Ishikawa (cell line): ENCODE measurements around the gene UBE2R2.

ENCODE experiments used
- CEBPB ChIP-seq: IDR thresholded peaks from 2 replicates; pipeline ENCODE4 v1.6.1; 2012
- CREB1 ChIP-seq: IDR thresholded peaks from 2 replicates; pipeline ENCODE4 v1.6.1; 2012; ENCODE audit warnings: low read depth
- EGR1 ChIP-seq: IDR thresholded peaks from 2 replicates; pipeline ENCODE4 v1.6.1; 2012
- EP300 ChIP-seq: IDR thresholded peaks from 2 replicates; pipeline ENCODE4 v1.6.1; 2012; ENCODE audit warnings: borderline replicate concordance
- FOXM1 ChIP-seq: IDR thresholded peaks from 2 replicates; pipeline ENCODE4 v1.6.1; 2012; ENCODE audit warnings: low read depth, borderline replicate concordance
- NFIC ChIP-seq: IDR thresholded peaks from 2 replicates; pipeline ENCODE4 v1.6.1; 2012
- RAD21 ChIP-seq: IDR thresholded peaks from 2 replicates; pipeline ENCODE4 v1.6.1; 2012; ENCODE audit warnings: low read depth
- REST ChIP-seq: IDR thresholded peaks from 2 replicates; pipeline ENCODE4 v1.6.1; 2012; ENCODE audit warnings: low read depth, mild to moderate bottlenecking
- TAF1 ChIP-seq: IDR thresholded peaks from 2 replicates; pipeline ENCODE4 v1.6.1; 2012; ENCODE audit warnings: low read depth, mild to moderate bottlenecking
- TCF12 ChIP-seq: IDR thresholded peaks from 2 replicates; pipeline ENCODE4 v1.6.1; 2012; ENCODE audit warnings: low read depth
- TEAD4 ChIP-seq: IDR thresholded peaks from 2 replicates; pipeline ENCODE4 v1.6.1; 2012
- USF1 ChIP-seq: IDR thresholded peaks from 2 replicates; pipeline ENCODE4 v1.6.1; 2012
- YY1 ChIP-seq: IDR thresholded peaks from 2 replicates; pipeline ENCODE4 v1.6.1; 2012; ENCODE audit warnings: low read depth
- ZBTB7A ChIP-seq: IDR thresholded peaks from 2 replicates; pipeline ENCODE4 v1.6.1; 2012; ENCODE audit warnings: low read depth
- TF ChIP-seq, protein P1 (sequence below): IDR thresholded peaks from 2 replicates; pipeline ENCODE4 v1.6.1; 2012

UBE2R2 gene

DNA sequence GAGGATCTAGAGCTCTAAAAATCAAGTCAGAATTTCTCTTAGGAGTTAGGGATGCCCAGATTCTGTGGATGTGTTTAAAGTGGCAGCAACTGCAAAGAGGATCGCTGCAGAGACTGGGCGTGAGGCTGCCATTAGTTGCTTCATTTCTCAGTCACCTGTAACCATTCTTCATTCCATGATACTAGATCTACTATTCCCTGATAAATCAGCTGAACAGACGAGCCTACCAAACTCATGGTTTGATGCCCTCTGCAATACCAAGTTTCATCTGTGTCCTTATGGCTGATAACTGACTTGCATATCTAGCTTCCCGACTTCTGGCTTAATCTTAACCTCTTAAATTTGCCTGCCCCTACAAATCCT is 33.3 kb downstream of the UBE2R2 start:
- TF ChIP-seq RAD21 (no peak), EP300 (no peak), EGR1 (no peak), TEAD4 (no peak), CREB1 (no peak), REST (no peak), TAF1 (no peak), NFIC (no peak), ZBTB7A (no peak), YY1 (no peak), CEBPB (no peak), FOXM1 (no peak), TCF12 (no peak)
- TF ChIP-seq, protein P1, sequence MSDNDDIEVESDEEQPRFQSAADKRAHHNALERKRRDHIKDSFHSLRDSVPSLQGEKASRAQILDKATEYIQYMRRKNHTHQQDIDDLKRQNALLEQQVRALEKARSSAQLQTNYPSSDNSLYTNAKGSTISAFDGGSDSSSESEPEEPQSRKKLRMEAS, result no peak

DNA sequence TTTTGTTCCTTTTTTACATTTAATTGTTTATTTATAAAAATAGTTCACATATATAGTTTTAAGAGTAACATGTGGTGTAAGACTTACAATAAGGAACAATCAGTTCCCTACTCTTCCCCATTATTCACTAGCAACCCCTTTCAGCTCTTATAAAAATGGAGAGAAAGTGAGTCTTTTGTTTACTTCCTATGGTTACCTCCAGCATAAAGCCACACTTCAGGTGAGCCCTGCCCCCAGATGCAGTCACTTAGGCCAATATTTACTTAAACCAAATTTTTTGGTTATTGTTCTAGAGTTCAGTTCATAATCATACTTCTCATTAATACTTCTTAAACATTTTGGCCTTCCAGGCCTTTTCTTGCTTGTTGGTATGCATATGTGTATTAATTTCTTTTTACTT is 33.7 kb downstream of the UBE2R2 start:
- no peak for TF ChIP-seq RAD21
- no peak for TF ChIP-seq ZBTB7A
- TF ChIP-seq CREB1, result no peak
- TF ChIP-seq, protein P1, result no peak
- TF ChIP-seq REST, result no peak
- TF ChIP-seq NFIC, result no peak
- TF ChIP-seq EGR1, result no peak
- TF ChIP-seq EP300, result no peak
- no peak for TF ChIP-seq TCF12
- TF ChIP-seq FOXM1, result no peak
- TF ChIP-seq YY1, result no peak
- TF ChIP-seq USF1, result no peak
- TF ChIP-seq TEAD4, result no peak
- TF ChIP-seq TAF1, result no peak
- TF ChIP-seq CEBPB, result no peak

- no peak for TF ChIP-seq TAF1
- TF ChIP-seq NFIC, result 0 out of 2 replicates have a peak, but pooled peaks have one; percentile 12
These were observed 34.3 kb downstream of the UBE2R2 start for GRCh38 chr9:33851301-33851700.

GRCh38 chr9:33852216-33852826 is 35.4 kb downstream of the UBE2R2 start:
- TF ChIP-seq RAD21 (peak; percentile 73), USF1 (no peak)

GRCh38 chr9:33856247-33856646 is 39.3 kb downstream of the UBE2R2 start:
- TF ChIP-seq RAD21, result no peak
- no peak for TF ChIP-seq ZBTB7A
- TF ChIP-seq, protein P1, result no peak
- no peak for TF ChIP-seq NFIC
- no peak for TF ChIP-seq TEAD4
- TF ChIP-seq CREB1, result no peak
- TF ChIP-seq YY1, result no peak
- no peak for TF ChIP-seq TAF1
- no peak for TF ChIP-seq FOXM1
- TF ChIP-seq USF1, result no peak
- no peak for TF ChIP-seq TCF12
- TF ChIP-seq CEBPB, result no peak
- TF ChIP-seq REST, result no peak
